ENCODE results near the gene MYOM3.
"Not testable (repeated sequence)": the region's sequence is repeated elsewhere in the genome, so short reads cannot be mapped to it uniquely, and the experiment has no call there.

Gene MYOM3

GRCh38 chr1:24077278-24077978 is 34.5 kb downstream of the MYOM3 start:
- no peak for DNase-seq (ENCODE audit: insufficient read length, low spot score)
- no peak for FAIRE-seq

- no peak for FAIRE-seq
- DNase-seq (ENCODE audit: insufficient read length, low spot score): no peak
These were observed 36.0 kb downstream of the MYOM3 start for GRCh38 chr1:24075946-24076345.

- FAIRE-seq: no peak
These were observed 36.4 kb downstream of the MYOM3 start for GRCh38 chr1:24075590-24075854.

GRCh38 chr1:24074817-24075589 is 36.9 kb downstream of the MYOM3 start:
- DNase-seq (ENCODE audit: insufficient read length, low spot score) (no peak), FAIRE-seq (no peak)

More at GRCh38 chr1:24075590-24075854, 36.4 kb downstream of the MYOM3 start:
- DNase-seq (ENCODE audit: insufficient read length, low spot score): no peak

GRCh38 chr1:24074196-24074595 is 37.7 kb downstream of the MYOM3 start:
- no peak for FAIRE-seq

GRCh38 chr1:24071941-24072340 is 40.0 kb downstream of the MYOM3 start:
- FAIRE-seq (no peak), DNase-seq (ENCODE audit: insufficient read length, low spot score) (no peak)

More at GRCh38 chr1:24074196-24074595, 37.7 kb downstream of the MYOM3 start:
- DNase-seq (ENCODE audit: insufficient read length, low spot score): no peak

GRCh38 chr1:24070821-24071393 is 41.0 kb downstream of the MYOM3 start:
- DNase-seq (ENCODE audit: insufficient read length, low spot score): peak; percentile 84
- FAIRE-seq: peak; percentile 95

- DNase-seq (ENCODE audit: insufficient read length, low spot score) (no peak), FAIRE-seq (no peak)
These were observed 42.1 kb downstream of the MYOM3 start for GRCh38 chr1:24069817-24070216.

- DNase-seq (ENCODE audit: insufficient read length, low spot score) (no peak), FAIRE-seq (no peak)
These were observed 44.0 kb downstream of the MYOM3 start for GRCh38 chr1:24067978-24068377.

GRCh38 chr1:24065304-24065703 is 46.6 kb downstream of the MYOM3 start:
- no peak for DNase-seq (ENCODE audit: insufficient read length, low spot score)
- no peak for FAIRE-seq

GRCh38 chr1:24062221-24062620 is 49.7 kb downstream of the MYOM3 start:
- no peak for DNase-seq (ENCODE audit: insufficient read length, low spot score)
- FAIRE-seq: no peak

GRCh38 chr1:24060482-24060881 is 51.5 kb downstream of the MYOM3 start:
- no peak for FAIRE-seq
- no peak for DNase-seq (ENCODE audit: insufficient read length, low spot score)

- FAIRE-seq (no peak), DNase-seq (ENCODE audit: insufficient read length, low spot score) (no peak)
These were observed 53.1 kb downstream of the MYOM3 start for GRCh38 chr1:24058671-24059455.

GRCh38 chr1:24057171-24057570 is 54.8 kb downstream of the MYOM3 start:
- DNase-seq (ENCODE audit: insufficient read length, low spot score) (no peak), FAIRE-seq (no peak)

GRCh38 chr1:24055681-24056080 is 56.3 kb downstream of the MYOM3 start:
- FAIRE-seq (no peak), DNase-seq (ENCODE audit: insufficient read length, low spot score) (no peak)

GRCh38 chr1:24052220-24052619 is 59.7 kb downstream of the MYOM3 start:
- no peak for DNase-seq (ENCODE audit: insufficient read length, low spot score)
- FAIRE-seq: no peak

- FAIRE-seq: no peak
- DNase-seq (ENCODE audit: insufficient read length, low spot score): no peak
These were observed 60.6 kb downstream of the MYOM3 start for GRCh38 chr1:24051206-24051945.

GRCh38 chr1:24049733-24050132 is 62.2 kb downstream of the MYOM3 start:
- DNase-seq (ENCODE audit: insufficient read length, low spot score) (no peak), FAIRE-seq (no peak)

- FAIRE-seq; DNase-seq (ENCODE audit: insufficient read length, low spot score): not testable (repeated sequence)
These were observed 63.0 kb downstream of the MYOM3 start for GRCh38 chr1:24048894-24049293.

- no peak for FAIRE-seq
These were observed 63.6 kb downstream of the MYOM3 start for GRCh38 chr1:24048205-24048869.

More at GRCh38 chr1:24048205-24048869, 63.6 kb downstream of the MYOM3 start:
- DNase-seq (ENCODE audit: insufficient read length, low spot score): no peak
